Astrocyte (in vitro differentiated cells and primary cell): ENCODE results near the gene TXLNA. TPM values are rescaled to one million over a fixed set of nuclear protein-coding genes. Genes with fewer than 3 reads are reported as not detected.

Experiments used
- DNase-seq: peaks from one replicate; pipeline ENCODE4 v3.0.0-alpha.2; 2010; ENCODE audit warnings: low read depth
- FAIRE-seq: peaks from 2 replicates; lab custom pipeline; 2011; peaks lifted over from hg19 to GRCh38; lab: Jason Lieb, UNC
- H2AFZ ChIP-seq: 2 replicates; pipeline ENCODE4 v1.6.0; 2012; ENCODE audit warnings: low read depth, low read length, inconsistent platforms
- H3K27ac ChIP-seq: 2 replicates; pipeline ENCODE4 v1.5.1; 2011; ENCODE audit warnings: low read depth, low read length, inconsistent platforms
- H3K27me3 ChIP-seq: 2 replicates; pipeline ENCODE4 v1.6.0; 2011; ENCODE audit warnings: low read length, inconsistent platforms; ENCODE audit not compliant: insufficient read depth
- H3K36me3 ChIP-seq: 2 replicates; pipeline ENCODE4 v1.5.1; 2011; ENCODE audit warnings: low read length, inconsistent platforms; ENCODE audit not compliant: insufficient read depth
- H3K4me1 ChIP-seq: 2 replicates; pipeline ENCODE4 v1.5.1; 2011; ENCODE audit warnings: low read length, inconsistent platforms; ENCODE audit not compliant: insufficient read depth
- H3K4me2 ChIP-seq: 2 replicates; pipeline ENCODE4 v1.6.0; 2012; ENCODE audit warnings: low read length, inconsistent platforms
- H3K4me3 ChIP-seq: 2 replicates; pipeline ENCODE4 v1.5.1; 2011; ENCODE audit warnings: low read depth, mild to moderate bottlenecking, low read length, inconsistent platforms; ENCODE audit not compliant: insufficient read depth
- H3K79me2 ChIP-seq: 2 replicates; pipeline ENCODE4 v1.6.0; 2012; ENCODE audit warnings: mild to moderate bottlenecking, low read length, inconsistent platforms; ENCODE audit not compliant: insufficient read depth
- H3K9ac ChIP-seq: 2 replicates; pipeline ENCODE4 v1.6.0; 2012; ENCODE audit warnings: mild to moderate bottlenecking, low read length, inconsistent platforms
- H3K9me3 ChIP-seq: 2 replicates; pipeline ENCODE4 v1.5.1; 2012; ENCODE audit warnings: low read depth, mild to moderate bottlenecking, low read length, inconsistent platforms; ENCODE audit not compliant: insufficient read depth
- H4K20me1 ChIP-seq: 2 replicates; pipeline ENCODE4 v1.6.0; 2012; ENCODE audit warnings: low read length, inconsistent platforms; ENCODE audit not compliant: insufficient read depth
- H3K27ac Mint-ChIP-seq: one replicate; pipeline ENCODE4 v1.8.0; 2021; ENCODE audit warnings: mild to moderate bottlenecking, mixed read lengths; ENCODE audit not compliant: unreplicated experiment
- H3K27me3 Mint-ChIP-seq: one replicate; pipeline ENCODE4 v1.8.0; 2021; ENCODE audit warnings: low read depth, mixed read lengths; ENCODE audit not compliant: unreplicated experiment
- H3K36me3 Mint-ChIP-seq: one replicate; pipeline ENCODE4 v1.8.0; 2021; ENCODE audit warnings: low read depth, mixed read lengths; ENCODE audit not compliant: unreplicated experiment
- H3K4me1 Mint-ChIP-seq: one replicate; pipeline ENCODE4 v1.8.0; 2021; ENCODE audit warnings: low read depth, mixed read lengths; ENCODE audit not compliant: unreplicated experiment
- H3K4me3 Mint-ChIP-seq: one replicate; pipeline ENCODE4 v1.8.0; 2021; ENCODE audit warnings: mild to moderate bottlenecking, moderate library complexity, mixed read lengths; ENCODE audit not compliant: unreplicated experiment
- H3K9me3 Mint-ChIP-seq: one replicate; pipeline ENCODE4 v1.8.0; 2021; ENCODE audit warnings: mild to moderate bottlenecking, mixed read lengths; ENCODE audit not compliant: unreplicated experiment
- EZH2 ChIP-seq: IDR thresholded peaks from 2 replicates; pipeline ENCODE4 v1.6.1; 2012; ENCODE audit warnings: mild to moderate bottlenecking, low read length, inconsistent platforms; ENCODE audit not compliant: insufficient read depth
- total RNA-seq: library from RNA; stranded (reverse); gene quantifications from 2 replicates; pipeline ENCODE4 v1.2.1, GENCODE V29; 2021
- TF ChIP-seq, protein P1 (sequence below): IDR thresholded peaks from 2 replicates; pipeline ENCODE4 v1.5.1; 2011; ENCODE audit warnings: low read depth, mild to moderate bottlenecking, inconsistent platforms, low read length, moderate library complexity; ENCODE audit not compliant: insufficient read depth

Gene TXLNA
- total RNA-seq, 1 donor from 2014 or later, result 65.8 TPM

DNA sequence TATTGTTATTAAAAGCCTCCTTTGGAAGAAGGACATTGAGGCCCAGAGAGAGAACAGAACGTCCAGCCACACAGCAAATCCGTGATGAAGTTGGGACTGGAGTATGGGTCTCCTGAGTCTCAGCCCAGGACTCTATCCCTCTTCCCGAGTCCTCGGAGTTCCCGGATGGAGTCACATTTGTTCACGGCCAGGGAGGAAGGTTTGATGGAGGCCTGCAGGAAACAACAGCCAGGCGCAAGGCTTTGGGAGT lies 357 bp upstream of the TXLNA start:
- Histone ChIP-seq H3K36me3 (peaks cover 4% of the 10 kb centered on the region), H3K27ac (peak overlapping the region; percentile 91), H4K20me1 (peaks cover 28% of the 10 kb centered on the region), H3K9ac (peak overlapping the region; percentile 97), H3K4me2 (peak overlapping the region; percentile 91), H3K27me3 (no peaks in the 10 kb centered on the region), H3K4me3 (peak overlapping the region; percentile 69), H3K9me3 (no peaks in the 10 kb centered on the region), H3K4me1 (peaks cover 19% of the 10 kb centered on the region), H2AFZ (peak overlapping the region; percentile 65), H3K79me2 (peaks cover 36% of the 10 kb centered on the region)
- Mint-ChIP-seq H3K27ac (peak overlapping the region; percentile 82), H3K27me3 (no peaks in the 10 kb centered on the region), H3K9me3 (no peaks in the 10 kb centered on the region), H3K36me3 (peaks cover 20% of the 10 kb centered on the region), H3K4me3 (peak overlapping the region; percentile 52), H3K4me1 (peaks cover 14% of the 10 kb centered on the region)
- TF ChIP-seq, protein P1, sequence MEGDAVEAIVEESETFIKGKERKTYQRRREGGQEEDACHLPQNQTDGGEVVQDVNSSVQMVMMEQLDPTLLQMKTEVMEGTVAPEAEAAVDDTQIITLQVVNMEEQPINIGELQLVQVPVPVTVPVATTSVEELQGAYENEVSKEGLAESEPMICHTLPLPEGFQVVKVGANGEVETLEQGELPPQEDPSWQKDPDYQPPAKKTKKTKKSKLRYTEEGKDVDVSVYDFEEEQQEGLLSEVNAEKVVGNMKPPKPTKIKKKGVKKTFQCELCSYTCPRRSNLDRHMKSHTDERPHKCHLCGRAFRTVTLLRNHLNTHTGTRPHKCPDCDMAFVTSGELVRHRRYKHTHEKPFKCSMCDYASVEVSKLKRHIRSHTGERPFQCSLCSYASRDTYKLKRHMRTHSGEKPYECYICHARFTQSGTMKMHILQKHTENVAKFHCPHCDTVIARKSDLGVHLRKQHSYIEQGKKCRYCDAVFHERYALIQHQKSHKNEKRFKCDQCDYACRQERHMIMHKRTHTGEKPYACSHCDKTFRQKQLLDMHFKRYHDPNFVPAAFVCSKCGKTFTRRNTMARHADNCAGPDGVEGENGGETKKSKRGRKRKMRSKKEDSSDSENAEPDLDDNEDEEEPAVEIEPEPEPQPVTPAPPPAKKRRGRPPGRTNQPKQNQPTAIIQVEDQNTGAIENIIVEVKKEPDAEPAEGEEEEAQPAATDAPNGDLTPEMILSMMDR, result no peak
- TF ChIP-seq EZH2, result no peak
- no peak for DNase-seq
- FAIRE-seq, result no peak

- Histone ChIP-seq H3K4me2 (peak overlapping the region; percentile 91), H3K27me3 (no peaks in the 10 kb centered on the region), H3K79me2 (peaks cover 49% of the 10 kb centered on the region), H3K4me3 (peak overlapping the region; percentile 69), H3K36me3 (peaks cover 15% of the 10 kb centered on the region), H3K9me3 (no peaks in the 10 kb centered on the region), H3K4me1 (peaks cover 19% of the 10 kb centered on the region), H3K27ac (peak overlapping the region; percentile 91), H2AFZ (peak overlapping the region; percentile 28), H3K9ac (peak overlapping the region; percentile 97), H4K20me1 (peaks cover 38% of the 10 kb centered on the region)
- Mint-ChIP-seq H3K9me3 (no peaks in the 10 kb centered on the region), H3K4me3 (peak overlapping the region; percentile 90), H3K27me3 (no peaks in the 10 kb centered on the region), H3K36me3 (peaks cover 26% of the 10 kb centered on the region), H3K27ac (peak overlapping the region; percentile 88), H3K4me1 (peaks cover 23% of the 10 kb centered on the region)
- no peak for FAIRE-seq
- no peak for TF ChIP-seq EZH2
- TF ChIP-seq, protein P1, result no peak
- DNase-seq, result peak; percentile 31
These were observed 948 bp downstream of the TXLNA start for GRCh38 chr1:32180186-32181060.

DNA sequence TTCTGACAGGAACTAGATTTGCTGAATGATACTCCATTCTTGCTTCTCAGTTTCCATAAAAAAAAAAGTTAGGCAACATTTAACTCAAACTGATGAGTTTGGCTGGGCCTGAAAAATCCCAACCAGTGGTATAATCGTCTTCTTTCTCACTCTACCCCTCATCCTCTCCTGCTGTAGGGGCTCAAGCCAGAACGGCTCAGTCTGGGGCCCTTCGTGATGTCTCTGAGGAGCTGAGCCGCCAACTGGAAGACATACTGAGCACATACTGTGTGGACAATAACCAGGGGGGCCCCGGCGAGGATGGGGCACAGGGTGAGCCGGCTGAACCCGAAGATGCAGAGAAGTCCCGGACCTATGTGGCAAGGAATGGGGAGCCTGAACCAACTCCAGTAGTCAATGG lies 1.6 kb downstream of the TXLNA start:
- peak overlapping the region; percentile 97 for H3K9ac ChIP-seq
- H3K27ac ChIP-seq, result peak overlapping the region; percentile 91
- no peak overlapping the region for H2AFZ ChIP-seq
- H3K79me2 ChIP-seq, result peaks cover 54% of the 10 kb centered on the region
- H3K4me1 Mint-ChIP-seq, result peaks cover 26% of the 10 kb centered on the region
- peaks cover 44% of the 10 kb centered on the region for H4K20me1 ChIP-seq
- H3K36me3 Mint-ChIP-seq, result peaks cover 28% of the 10 kb centered on the region
- H3K4me3 Mint-ChIP-seq, result peak overlapping the region; percentile 90
- peaks cover 15% of the 10 kb centered on the region for H3K36me3 ChIP-seq
- FAIRE-seq (no peak), DNase-seq (no peak)
- no peaks in the 10 kb centered on the region for H3K9me3 Mint-ChIP-seq
- H3K27me3 ChIP-seq, result no peaks in the 10 kb centered on the region
- H3K4me2 ChIP-seq, result peak overlapping the region; percentile 91
- peak overlapping the region; percentile 88 for H3K27ac Mint-ChIP-seq
- no peaks in the 10 kb centered on the region for H3K27me3 Mint-ChIP-seq
- no peak for TF ChIP-seq EZH2
- TF ChIP-seq, protein P1, result no peak
- H3K4me1 ChIP-seq, result peaks cover 19% of the 10 kb centered on the region
- H3K4me3 ChIP-seq, result peak overlapping the region; percentile 69
- H3K9me3 ChIP-seq, result no peaks in the 10 kb centered on the region
